KBM-7 (cell line): Measurements from ENCODE around the gene IMMP2L.

Experiments
- DNase-seq: peaks from one replicate; pipeline ENCODE4 v3.0.0-alpha.2; 2015
- in situ Hi-C: fragments of 300-500 bp; cut with MboI; formaldehyde crosslinking; loops from 2 replicates; pipeline ENCODE4 v1.14.3; 2020; ENCODE audit warnings: low sequenced_read_pairs, low pct_unique_long_range_greater_than_20kb, mixed read lengths

Gene IMMP2L

DNA sequence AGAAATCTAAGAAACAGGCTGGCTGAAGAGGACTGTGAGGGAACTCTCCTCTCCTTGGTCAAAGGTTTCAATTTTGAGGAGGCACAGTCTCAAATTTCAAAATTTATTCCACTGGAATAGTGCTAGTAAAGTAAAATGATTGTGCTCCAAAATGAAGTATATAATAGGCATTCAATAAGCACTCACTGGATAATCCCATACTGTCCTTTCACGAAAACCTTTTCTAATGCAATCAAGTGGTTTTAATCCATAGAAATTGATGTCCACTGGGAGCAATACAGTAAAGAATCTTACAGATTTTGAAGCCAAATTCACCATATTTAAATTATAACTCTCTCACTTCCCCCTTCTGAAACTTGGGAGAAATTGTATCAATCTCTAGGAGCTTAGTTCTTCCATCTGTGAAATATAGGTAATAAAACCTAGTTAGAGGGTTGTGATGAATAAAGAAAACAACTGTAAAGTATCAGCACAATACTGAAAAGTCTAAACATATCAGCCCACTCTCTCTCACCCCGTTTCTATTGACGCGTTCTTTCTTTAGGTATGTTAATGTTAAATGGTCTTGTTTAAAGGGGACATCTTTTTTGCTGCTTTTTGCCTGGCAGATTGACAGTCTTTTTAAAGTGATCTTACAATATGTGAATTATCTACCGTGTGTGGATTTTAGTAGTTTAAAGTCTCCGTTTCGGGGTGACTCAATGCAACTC is 512.2 kb downstream of the IMMP2L start:
- no peak for DNase-seq
- in situ Hi-C loops = no loop called here

DNA sequence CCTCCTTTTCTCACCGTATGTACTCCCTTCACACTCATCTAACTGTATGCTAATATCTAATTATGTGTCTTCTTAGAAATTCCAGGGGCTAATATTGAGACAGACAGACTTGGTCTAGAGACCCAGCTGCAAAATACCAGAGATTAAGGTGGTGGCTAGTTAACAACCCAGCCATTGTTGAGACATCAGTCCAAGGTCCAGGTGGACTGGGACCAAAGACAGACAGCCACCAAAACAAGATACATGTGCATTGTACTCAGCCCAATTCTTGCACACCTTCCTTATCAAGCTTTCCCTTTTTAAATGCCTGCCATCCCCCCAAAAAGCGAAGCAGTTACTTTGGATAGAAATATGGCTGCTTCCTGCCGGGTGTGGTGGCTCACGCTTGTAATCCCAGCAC is 514.7 kb downstream of the IMMP2L start:
- in situ Hi-C loops = no loop called here
- no peak for DNase-seq

DNA sequence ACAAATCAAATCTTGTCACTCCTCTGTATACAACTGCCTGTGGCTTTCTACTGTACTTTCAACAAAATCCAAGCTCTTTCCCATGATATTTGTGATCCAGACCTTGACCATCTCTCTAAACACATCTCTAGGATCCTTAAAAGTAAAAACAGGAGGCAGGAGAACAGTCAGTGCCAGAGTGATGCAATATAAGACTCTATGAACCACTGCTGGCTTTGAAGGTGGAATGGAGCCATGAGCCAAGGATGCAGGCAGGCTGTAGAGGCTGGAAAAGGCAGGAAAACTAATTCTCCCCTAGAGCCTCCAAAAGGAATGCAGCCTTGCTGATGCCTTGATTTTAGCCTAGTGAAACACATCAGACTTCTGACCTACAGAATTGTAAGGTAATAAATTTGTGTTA is 516.8 kb downstream of the IMMP2L start:
- no peak for DNase-seq
- in situ Hi-C loops = no loop called here

DNA sequence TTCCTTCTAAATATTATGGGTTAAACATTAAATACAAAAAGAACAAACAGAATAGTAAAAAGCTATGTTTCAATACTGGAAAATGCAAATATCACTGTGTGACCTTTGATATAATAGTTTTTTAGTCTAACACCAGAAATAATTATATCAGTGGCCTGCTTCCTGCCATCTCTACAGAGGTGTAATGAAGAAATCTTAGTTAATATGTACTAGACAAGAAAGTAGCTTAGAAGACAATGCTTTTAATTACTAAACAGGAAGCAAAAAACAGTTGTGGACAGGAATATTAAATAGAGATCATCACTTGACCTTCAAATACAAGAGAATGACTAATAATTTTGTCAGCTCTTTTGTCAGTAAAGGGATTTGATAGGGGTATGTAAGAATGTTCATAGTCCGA is 518.7 kb downstream of the IMMP2L start:
- no peak for DNase-seq
- in situ Hi-C loops = no loop called here

DNA sequence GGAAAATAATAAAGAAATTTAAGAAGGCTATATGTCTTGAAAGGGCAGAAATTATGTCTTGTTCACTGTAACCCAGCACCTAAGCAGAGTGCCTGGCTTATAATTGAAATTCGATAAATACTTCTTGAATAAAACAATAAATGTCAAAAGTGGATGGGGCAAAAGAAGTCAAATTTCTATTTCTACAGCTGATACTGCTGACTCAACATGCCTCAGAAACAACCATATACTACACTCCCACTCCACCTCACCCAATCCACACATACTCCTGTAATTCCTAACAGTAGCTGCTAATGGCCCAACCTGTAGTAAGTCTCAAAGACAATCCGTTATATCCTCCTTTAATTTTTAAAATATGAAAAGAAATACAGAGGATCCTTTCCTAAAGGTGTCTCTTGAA is 519.5 kb downstream of the IMMP2L start:
- in situ Hi-C loops = no loop called here
- no peak for DNase-seq

DNA sequence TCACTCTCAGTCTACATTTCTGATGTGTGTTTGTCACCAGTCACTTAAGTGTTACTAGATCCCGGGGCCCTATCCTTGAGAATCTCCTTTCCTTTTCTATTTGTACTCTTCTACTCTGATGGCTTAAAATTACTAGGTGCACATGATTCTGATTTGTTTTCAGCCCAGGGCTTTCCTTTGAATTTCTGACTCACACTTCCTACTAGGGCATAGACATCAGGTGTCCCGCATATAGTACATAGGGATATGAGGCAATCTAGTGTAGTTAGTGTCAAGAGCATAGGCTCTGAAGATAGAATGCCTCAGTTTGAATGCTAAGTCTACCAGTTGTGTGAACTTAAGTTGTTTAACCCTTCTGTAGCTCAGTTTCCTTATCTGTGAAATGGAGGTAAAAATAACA is 520.7 kb downstream of the IMMP2L start:
- DNase-seq = no peak
- in situ Hi-C loops = no loop called here

DNA sequence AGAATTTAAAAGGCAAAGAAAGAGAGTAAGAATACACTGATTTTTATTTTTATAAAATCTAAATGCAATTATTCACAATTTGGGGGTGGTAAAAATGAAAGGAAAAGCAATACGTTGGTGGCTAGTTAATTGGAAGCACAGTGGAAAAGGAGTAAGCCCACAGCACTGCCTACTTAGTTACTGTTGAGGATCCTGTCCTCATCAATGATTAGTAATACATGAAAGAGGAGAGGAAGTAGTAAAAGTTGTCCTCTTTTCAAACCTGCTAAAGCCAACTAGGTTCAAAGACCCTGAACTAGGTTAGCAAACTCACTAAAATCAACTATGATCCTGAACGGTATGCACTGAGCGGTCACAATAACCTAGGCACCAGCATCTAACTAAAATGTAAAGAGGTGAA is 524.1 kb downstream of the IMMP2L start:
- in situ Hi-C loops = no loop called here
- DNase-seq = no peak

DNA sequence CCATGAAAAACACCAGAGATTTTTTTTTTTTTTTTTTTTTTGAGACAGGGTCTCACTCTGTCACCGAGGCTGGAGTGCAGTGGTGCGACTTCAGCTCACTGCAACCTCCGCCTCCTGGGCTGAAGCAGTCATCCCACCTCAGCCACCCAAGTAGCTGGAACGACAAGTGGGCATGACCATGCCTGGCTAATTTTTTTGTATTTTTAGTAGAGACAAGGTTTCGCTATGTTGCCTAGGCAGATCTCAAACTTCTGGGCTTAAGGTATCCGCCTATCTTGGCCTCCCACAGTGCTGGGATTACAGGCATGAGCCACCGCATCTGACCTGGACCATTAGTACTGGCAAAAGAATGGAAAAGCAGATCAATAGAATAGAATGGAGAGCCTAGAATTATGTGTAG is 530.4 kb downstream of the IMMP2L start:
- no peak for DNase-seq
- in situ Hi-C loops = no loop called here

DNA sequence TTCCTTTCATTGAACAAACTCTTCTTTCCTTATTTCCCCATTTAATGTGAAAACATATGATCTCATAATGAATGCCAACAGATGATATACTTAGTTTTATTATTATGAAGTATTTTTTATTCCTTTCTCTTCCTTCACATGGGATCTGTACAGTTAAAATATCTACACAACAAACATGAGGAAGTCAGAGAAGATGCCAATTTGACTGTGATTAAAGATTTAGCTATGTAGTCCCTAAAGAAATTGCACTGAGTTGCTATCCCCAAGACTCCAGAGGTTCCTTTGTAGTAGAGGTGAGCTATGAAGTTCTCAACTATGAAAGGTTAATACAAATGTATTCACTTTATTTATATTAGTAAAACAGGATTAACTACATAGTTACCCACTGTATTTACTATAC is 532.0 kb downstream of the IMMP2L start:
- DNase-seq = no peak
- in situ Hi-C loops = no loop called here

DNA sequence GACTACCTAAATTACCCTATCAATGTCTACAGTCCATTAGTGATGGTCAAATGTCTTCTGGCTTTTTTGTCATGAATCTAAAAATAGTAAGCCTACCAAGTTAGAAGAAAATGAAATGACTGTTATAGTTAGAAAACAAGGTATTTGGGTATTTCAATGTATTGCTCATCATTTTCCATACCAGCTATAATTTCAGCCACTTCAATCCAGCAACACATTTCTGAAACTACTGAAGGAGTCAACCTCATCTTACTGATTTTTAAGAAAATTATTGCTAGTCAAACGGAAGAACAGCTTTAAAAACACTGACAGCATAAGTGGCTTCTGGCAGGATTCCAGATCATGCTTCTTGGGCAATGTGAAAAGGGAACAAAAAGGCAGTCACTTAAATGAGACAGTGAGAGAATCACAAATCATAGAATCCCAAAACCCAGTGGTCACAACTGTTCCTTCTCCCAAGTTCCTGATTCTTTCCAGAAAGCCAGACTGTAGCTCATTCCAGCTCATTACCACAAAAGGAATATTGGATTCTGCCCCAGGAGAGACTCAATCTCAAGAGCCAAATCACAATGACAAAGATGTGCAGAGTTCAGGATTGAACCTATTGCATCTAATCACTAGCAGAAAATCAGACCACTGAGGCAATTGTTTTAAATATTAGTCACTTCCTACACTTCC is 532.6 kb downstream of the IMMP2L start:
- in situ Hi-C loops = no loop called here
- peak; percentile 80 for DNase-seq

DNA sequence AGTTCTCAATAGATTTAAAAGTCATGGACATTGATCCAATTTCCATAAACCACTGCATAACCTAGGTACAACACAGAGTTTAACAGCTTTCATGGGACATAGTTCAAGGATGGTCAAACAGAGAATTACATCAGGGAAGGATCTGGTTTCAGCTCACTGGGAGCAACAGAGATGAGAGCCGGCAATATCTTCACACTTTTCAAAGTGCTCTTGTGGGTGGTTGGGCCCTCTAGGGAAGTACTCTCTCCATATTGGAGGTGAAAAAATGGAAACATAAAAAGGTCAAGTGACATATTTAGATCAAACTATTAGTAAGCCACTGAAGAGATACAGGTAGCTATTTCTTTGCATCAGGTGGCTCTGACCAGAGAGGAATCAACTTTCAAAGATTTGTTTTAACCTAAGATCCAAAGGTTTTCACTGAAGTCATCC is 533.1 kb downstream of the IMMP2L start:
- in situ Hi-C loops = no loop called here
- DNase-seq = no peak

DNA sequence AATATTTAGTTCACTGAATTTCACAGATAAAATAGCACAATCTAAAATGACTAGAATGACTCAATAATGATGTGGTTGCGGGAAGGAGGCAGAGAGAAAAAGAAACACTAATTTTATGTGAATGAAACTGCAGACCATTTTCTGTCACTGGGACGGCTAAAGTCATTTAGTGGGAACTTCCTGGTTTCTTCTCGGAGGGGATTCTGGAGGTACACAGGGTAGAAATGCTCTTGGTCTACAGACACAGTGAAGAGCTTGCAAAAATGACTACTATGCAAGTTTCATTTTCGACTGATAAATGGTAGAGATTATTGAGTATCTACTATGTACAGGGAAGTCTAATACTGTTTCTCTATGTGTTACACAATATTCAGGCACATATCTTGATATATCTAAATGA is 534.9 kb downstream of the IMMP2L start:
- in situ Hi-C loops = no loop called here
- DNase-seq = no peak

DNA sequence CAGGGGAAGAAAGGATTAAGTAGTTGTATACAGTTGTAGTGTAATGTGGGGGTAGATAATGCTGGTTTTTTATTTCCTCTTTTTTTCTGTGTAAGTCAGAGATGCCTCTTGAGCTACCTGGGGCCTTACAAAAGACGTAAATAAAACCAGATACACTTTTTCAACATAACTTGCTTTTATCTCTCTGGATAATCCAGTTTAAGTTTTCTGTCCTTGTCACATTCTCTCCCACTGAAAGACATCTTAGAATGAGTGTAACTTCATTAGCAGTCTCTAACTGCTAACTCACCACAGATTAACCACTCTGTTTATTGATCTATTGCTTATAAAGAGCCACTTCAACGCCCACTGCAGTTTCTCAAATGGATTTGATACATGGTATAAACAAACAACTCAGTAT is 535.5 kb downstream of the IMMP2L start:
- in situ Hi-C loops = no loop called here
- DNase-seq = peak; percentile 45

DNA sequence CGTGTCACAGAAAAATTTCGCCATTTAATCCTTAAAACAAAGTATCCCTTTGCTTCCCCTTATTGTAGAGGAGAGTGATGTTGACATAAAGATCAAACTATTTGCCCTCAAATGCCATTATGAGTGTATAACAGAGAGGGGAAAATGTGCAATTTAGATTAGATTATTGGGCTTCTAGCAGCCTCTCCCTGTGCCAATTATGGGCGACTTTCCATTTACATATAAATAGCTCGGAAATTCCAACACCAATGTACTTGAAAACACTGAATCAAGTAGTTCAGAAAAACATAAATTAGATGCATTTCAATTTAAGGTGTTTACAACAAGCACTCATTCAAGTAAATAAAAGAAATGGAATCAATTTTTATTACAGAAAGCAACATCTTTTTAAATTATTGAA is 535.9 kb downstream of the IMMP2L start:
- DNase-seq = no peak
- in situ Hi-C loops = no loop called here

DNA sequence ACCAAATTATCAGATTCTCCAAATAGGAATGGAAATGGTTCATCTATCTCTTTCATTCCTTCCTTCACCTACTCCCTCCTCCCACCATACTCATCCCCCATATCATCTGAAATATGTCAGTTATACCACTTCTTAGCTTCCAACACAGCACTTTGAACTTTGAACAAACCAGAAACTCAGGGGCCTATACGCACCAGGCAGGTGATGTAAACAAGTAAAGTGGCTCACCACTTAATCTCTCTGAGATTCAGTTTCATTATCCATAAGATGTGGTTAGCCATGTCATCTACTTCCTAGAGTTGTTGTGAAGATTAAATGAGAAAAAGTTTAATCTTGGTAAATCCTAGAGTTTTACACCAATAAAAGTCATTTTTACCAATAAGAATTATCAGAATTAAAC is 537.3 kb downstream of the IMMP2L start:
- DNase-seq = no peak
- in situ Hi-C loops = no loop called here

DNA sequence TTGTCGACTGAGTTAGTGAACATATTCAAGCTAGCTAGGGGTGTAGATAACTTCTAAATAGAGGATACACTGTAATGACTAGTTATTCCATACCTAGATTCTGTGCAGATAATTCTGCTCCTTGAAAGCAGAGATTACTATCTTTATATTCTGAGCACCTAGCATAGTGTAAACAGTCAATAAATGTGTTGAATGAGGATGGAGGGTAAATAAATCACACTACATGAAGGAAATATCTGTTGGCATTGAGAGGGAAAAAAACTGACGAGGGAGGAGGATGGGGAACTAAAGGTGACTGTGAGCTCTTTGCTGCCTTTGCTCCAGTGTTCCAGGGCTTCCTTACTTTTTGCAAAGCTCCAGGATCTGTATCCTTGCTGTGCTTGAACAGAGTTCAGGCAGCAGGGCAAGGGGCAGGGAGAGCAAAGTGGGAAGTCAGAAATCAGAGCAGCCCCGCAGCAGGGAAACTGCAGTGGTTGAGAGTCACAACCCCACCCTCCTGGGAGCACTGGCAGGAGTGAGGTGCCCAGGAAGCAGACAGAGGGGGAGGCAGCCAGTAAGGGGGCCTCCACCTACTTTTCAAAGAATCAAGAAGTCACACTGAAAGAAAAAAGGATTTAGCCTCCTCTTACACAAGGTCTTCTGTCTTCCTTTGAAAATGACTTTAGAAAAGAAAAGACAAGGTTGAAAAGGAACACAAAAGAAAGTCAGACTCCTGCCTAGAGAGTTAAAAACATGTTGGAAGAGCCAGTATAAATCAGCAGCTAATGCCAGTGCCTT is 543.1 kb downstream of the IMMP2L start:
- no peak for DNase-seq
- in situ Hi-C loops = no loop called here

DNA sequence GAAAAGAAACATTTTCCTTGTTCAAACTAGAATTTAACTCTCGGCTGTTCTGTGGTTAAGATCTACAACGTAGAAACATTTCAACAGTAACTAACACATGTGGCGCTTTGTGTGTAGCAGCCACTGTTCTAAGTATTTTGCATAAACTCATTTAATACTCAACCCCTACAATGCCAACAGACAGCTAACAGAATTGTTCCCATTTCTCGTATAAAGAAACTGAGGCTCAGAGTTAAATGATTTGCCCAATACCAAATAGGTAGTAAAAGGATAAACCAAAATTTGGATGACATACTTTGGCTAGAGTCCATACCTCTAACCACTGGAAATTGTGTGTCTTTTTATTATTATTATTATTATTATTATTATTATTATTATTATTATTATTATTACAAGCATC is 543.8 kb downstream of the IMMP2L start:
- no peak for DNase-seq
- in situ Hi-C loops = no loop called here

DNA sequence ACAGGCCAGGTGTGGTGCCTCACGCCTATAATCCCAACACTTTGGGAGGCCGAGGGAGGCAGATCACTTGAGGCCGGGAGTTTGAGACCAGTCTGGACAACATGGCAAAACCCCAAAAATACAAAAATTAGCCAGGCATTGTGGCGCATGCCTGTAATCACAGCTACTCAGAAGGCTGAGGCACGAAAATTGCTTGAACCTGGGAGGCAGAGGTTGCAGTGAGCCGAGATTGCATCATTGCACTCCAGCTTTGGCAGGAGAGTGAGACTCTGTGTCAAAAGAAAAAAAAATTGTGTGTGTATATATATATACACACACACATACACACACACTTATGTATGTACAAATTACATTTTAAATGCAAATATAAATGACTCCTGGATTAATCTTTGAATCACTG is 548.2 kb downstream of the IMMP2L start:
- DNase-seq = no peak
- in situ Hi-C loops = no loop called here

DNA sequence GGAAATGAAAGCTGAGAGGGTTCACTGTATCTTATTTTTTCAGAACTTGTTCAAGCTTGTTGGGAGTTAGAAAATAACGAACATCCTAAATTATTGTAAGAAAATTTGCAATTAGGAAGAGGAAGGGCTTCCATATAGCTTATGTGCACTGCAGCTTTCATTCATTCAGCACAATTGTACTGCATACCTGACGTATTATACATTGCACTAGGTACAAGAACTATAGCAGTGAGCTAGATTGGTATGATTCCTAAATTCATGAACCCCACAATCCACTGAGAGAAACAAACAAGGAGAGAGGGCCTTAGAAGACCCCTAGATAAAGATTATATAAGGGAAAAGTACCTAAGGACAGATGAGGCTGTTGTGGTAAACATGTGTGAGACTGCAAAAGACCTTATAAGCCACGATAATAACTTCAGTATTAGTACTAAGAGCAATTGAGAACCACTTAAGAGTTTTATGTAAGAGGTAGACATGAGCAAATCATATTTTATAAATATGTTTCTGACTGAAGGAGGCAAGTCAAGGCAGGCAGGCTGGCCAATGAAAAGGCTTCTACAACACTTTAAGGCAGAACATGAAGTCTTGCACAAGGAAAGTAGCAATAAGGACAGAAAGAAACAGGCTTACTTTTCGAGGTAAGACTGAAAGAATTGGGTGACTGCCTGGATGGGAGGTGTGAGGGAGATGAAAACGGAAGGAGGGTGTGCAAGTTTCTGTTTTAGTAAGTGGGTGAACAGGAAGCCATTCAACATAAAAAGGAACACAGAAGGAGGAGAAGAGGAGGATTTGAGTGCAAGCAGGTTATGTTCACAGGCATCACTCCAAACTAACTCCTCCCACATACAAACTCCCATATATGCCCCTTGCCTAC is 549.3 kb downstream of the IMMP2L start:
- in situ Hi-C loops = no loop called here
- DNase-seq = peak; percentile 62
